Measurements from ENCODE around the gene ULK2. TPM values are rescaled to one million over a fixed set of nuclear protein-coding genes. Genes with fewer than 3 reads are reported as not detected.

Gene ULK2
- total RNA-seq, 2 experiments from 2014 or later, result 6.8 TPM; not detected in 1

GRCh38 chr17:19911033-19911432 lies 43.3 kb upstream of the ULK2 start:
- H3K79me2 ChIP-seq (ENCODE audit: insufficient read depth, low read depth, low read length), result no peaks in the 10 kb centered on the region
- DNase-seq (ENCODE audit: low spot score), result no peak
- ChIA-PET POLR2A (interaction anchor here (0.5 to 0.7 kb wide), 2 partner anchors 156 to 221 kb away, joined by 3 read pairs; no protein-coding TSS in a partner anchor), CTCF (ENCODE audit: unreplicated experiment) (no interaction called here)
- intact Hi-C loops (cut with micrococcal nuclease; ENCODE audit: unreplicated experiment), result no loop called here
- no peaks in the 10 kb centered on the region for H3K9me3 ChIP-seq (ENCODE audit: low read length)
- H3K4me3 ChIP-seq (ENCODE audit: low read depth, low read length, poor library complexity, severe bottlenecking), result no peak overlapping the region
- no peak overlapping the region for H3K4me2 ChIP-seq (ENCODE audit: low read length)
- peaks cover 89% of the 10 kb centered on the region for H3K36me3 ChIP-seq (ENCODE audit: insufficient read depth, low read length)
- no peaks in the 10 kb centered on the region for H4K20me1 ChIP-seq (ENCODE audit: insufficient read depth, low read length)
- BruUV-seq (replicated peaks), result no TSS peak
- H2AFZ ChIP-seq (ENCODE audit: low read length), result no peak overlapping the region
- TF ChIP-seq EZH2phosphoT487 (IDR thresholded peaks at IDR 0.05; ENCODE audit: borderline replicate concordance, low read depth, low read length), result no peak
- TF ChIP-seq, protein P1, sequence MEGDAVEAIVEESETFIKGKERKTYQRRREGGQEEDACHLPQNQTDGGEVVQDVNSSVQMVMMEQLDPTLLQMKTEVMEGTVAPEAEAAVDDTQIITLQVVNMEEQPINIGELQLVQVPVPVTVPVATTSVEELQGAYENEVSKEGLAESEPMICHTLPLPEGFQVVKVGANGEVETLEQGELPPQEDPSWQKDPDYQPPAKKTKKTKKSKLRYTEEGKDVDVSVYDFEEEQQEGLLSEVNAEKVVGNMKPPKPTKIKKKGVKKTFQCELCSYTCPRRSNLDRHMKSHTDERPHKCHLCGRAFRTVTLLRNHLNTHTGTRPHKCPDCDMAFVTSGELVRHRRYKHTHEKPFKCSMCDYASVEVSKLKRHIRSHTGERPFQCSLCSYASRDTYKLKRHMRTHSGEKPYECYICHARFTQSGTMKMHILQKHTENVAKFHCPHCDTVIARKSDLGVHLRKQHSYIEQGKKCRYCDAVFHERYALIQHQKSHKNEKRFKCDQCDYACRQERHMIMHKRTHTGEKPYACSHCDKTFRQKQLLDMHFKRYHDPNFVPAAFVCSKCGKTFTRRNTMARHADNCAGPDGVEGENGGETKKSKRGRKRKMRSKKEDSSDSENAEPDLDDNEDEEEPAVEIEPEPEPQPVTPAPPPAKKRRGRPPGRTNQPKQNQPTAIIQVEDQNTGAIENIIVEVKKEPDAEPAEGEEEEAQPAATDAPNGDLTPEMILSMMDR (conservative IDR thresholded peaks at IDR 0.05; ENCODE audit: low read length), result no peak
- H3K9me2 ChIP-seq (ENCODE audit: insufficient read depth, low read length), result no peaks in the 10 kb centered on the region
- H3K27ac ChIP-seq (ENCODE audit: low read depth, low read length, poor library complexity, severe bottlenecking), result no peak overlapping the region
- no peaks in the 10 kb centered on the region for H3K4me1 ChIP-seq (ENCODE audit: insufficient read depth, low read length, poor library complexity, severe bottlenecking)

- no peaks in the 10 kb centered on the region for H3K9me2 ChIP-seq (ENCODE audit: insufficient read depth, low read length)
- H3K36me3 ChIP-seq (ENCODE audit: insufficient read depth, low read length), result peaks cover 88% of the 10 kb centered on the region
- no peaks in the 10 kb centered on the region for H3K79me2 ChIP-seq (ENCODE audit: insufficient read depth, low read depth, low read length)
- H3K4me3 ChIP-seq (ENCODE audit: low read depth, low read length, poor library complexity, severe bottlenecking), result no peak overlapping the region
- no peak overlapping the region for H3K4me2 ChIP-seq (ENCODE audit: low read length)
- TF ChIP-seq, protein P1 (conservative IDR thresholded peaks at IDR 0.05; ENCODE audit: low read length), result no peak
- no peak for TF ChIP-seq EZH2phosphoT487 (IDR thresholded peaks at IDR 0.05; ENCODE audit: borderline replicate concordance, low read depth, low read length)
- intact Hi-C loops (cut with micrococcal nuclease; ENCODE audit: unreplicated experiment), result no loop called here
- H3K27ac ChIP-seq (ENCODE audit: low read depth, low read length, poor library complexity, severe bottlenecking), result no peak overlapping the region
- no peaks in the 10 kb centered on the region for H3K4me1 ChIP-seq (ENCODE audit: insufficient read depth, low read length, poor library complexity, severe bottlenecking)
- H3K9me3 ChIP-seq (ENCODE audit: low read length), result no peaks in the 10 kb centered on the region
- H4K20me1 ChIP-seq (ENCODE audit: insufficient read depth, low read length), result no peaks in the 10 kb centered on the region
- ChIA-PET POLR2A (no interaction called here), CTCF (ENCODE audit: unreplicated experiment) (no interaction called here)
- H2AFZ ChIP-seq (ENCODE audit: low read length), result no peak overlapping the region
- no peak for DNase-seq (ENCODE audit: low spot score)
- no TSS peak for BruUV-seq (replicated peaks)
Measured at GRCh38 chr17:19909139-19909538, 41.4 kb upstream of the ULK2 start.

DNA sequence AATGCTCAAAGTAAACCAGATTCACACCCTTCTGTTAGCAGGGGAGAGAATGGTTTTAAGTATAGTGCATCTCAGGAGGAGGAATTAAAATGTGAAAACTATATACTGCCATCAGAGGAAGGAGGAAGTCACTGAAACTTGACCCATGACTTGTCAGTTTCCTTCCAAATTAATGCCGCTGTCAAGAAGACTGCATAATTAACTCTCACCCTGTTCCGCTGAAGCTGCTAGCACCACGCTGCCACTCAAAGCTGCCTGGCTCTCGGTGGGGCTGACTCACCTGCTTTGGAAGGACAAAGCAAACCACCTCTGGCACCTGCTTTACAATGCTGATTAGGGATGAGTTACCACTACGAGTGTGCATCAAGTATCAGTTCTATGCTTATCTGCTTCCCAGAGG lies 37.8 kb upstream of the ULK2 start:
- H3K36me3 ChIP-seq (ENCODE audit: insufficient read depth, low read length), result peaks cover 93% of the 10 kb centered on the region
- BruUV-seq (replicated peaks), result no TSS peak
- H4K20me1 ChIP-seq (ENCODE audit: insufficient read depth, low read length), result no peaks in the 10 kb centered on the region
- H3K4me1 ChIP-seq (ENCODE audit: insufficient read depth, low read length, poor library complexity, severe bottlenecking), result no peaks in the 10 kb centered on the region
- H3K27ac ChIP-seq (ENCODE audit: low read depth, low read length, poor library complexity, severe bottlenecking), result no peak overlapping the region
- no peak overlapping the region for H2AFZ ChIP-seq (ENCODE audit: low read length)
- POLR2A ChIA-PET, result interaction anchor here (0.6 kb wide), 1 partner anchor 12 kb away, joined by 3 read pairs; no protein-coding TSS in a partner anchor
- no peaks in the 10 kb centered on the region for H3K9me2 ChIP-seq (ENCODE audit: insufficient read depth, low read length)
- H3K4me3 ChIP-seq (ENCODE audit: low read depth, low read length, poor library complexity, severe bottlenecking), result no peak overlapping the region
- DNase-seq (ENCODE audit: low spot score), result no peak
- CTCF ChIA-PET (ENCODE audit: unreplicated experiment), result no interaction called here
- intact Hi-C loops (cut with micrococcal nuclease; ENCODE audit: unreplicated experiment), result no loop called here
- H3K79me2 ChIP-seq (ENCODE audit: insufficient read depth, low read depth, low read length), result no peaks in the 10 kb centered on the region
- no peak overlapping the region for H3K4me2 ChIP-seq (ENCODE audit: low read length)
- H3K9me3 ChIP-seq (ENCODE audit: low read length), result no peaks in the 10 kb centered on the region
- TF ChIP-seq, protein P1 (conservative IDR thresholded peaks at IDR 0.05; ENCODE audit: low read length), result no peak
- no peak for TF ChIP-seq EZH2phosphoT487 (IDR thresholded peaks at IDR 0.05; ENCODE audit: borderline replicate concordance, low read depth, low read length)

Measured in OCI-LY7 (cell line).